Glutamatergic neuron (in vitro differentiated cells): ENCODE results near the gene KRT8. TPM values are rescaled to one million over a fixed set of nuclear protein-coding genes. Genes with fewer than 3 reads are reported as not detected.

Experiments
- DNase-seq: peaks from one replicate; pipeline ENCODE4 v3.0.0; 2022
- H3K27ac Mint-ChIP-seq: one replicate; pipeline ENCODE4 v1.8.0; 2020; ENCODE audit warnings: mild to moderate bottlenecking, mixed read lengths, inconsistent platforms; ENCODE audit not compliant: unreplicated experiment
- H3K27me3 Mint-ChIP-seq: one replicate; pipeline ENCODE4 v1.8.0; 2020; ENCODE audit warnings: mild to moderate bottlenecking, moderate library complexity, mixed read lengths, inconsistent platforms; ENCODE audit not compliant: unreplicated experiment
- H3K36me3 Mint-ChIP-seq: one replicate; pipeline ENCODE4 v1.8.0; 2020; ENCODE audit warnings: mild to moderate bottlenecking, mixed read lengths, inconsistent platforms; ENCODE audit not compliant: unreplicated experiment
- H3K4me1 Mint-ChIP-seq: one replicate; pipeline ENCODE4 v1.8.0; 2020; ENCODE audit warnings: mild to moderate bottlenecking, low read depth, mixed read lengths, inconsistent platforms; ENCODE audit not compliant: unreplicated experiment
- H3K4me3 Mint-ChIP-seq: one replicate; pipeline ENCODE4 v1.8.0; 2020; ENCODE audit warnings: mild to moderate bottlenecking, mixed read lengths, inconsistent platforms; ENCODE audit not compliant: unreplicated experiment
- H3K9me3 Mint-ChIP-seq: one replicate; pipeline ENCODE4 v1.8.0; 2020; ENCODE audit warnings: mild to moderate bottlenecking, moderate library complexity, mixed read lengths, inconsistent platforms; ENCODE audit not compliant: unreplicated experiment
- CTCF ChIP-seq: fragments of 200-600 bp; sonication (generic); IDR thresholded peaks from one replicate; pipeline ENCODE4 v1.5.0; 2021; ENCODE audit not compliant: partially characterized antibody, unreplicated experiment
- total RNA-seq: library from RNA; stranded (reverse); fragmentation: NEBNext Ultra II Directional; extraction: Animal tissue kit (Norgen Biotek cat#: 25700); gene quantifications from one replicate; pipeline ENCODE4 v1.2.1, GENCODE V29; 2021; ENCODE audit not compliant: unreplicated experiment

Gene KRT8
- total RNA-seq, 1 donor from 2014 or later, result 14.0 TPM

- H3K36me3 Mint-ChIP-seq, result no peaks in the 10 kb centered on the region
- no peak overlapping the region for H3K27ac Mint-ChIP-seq
- no peak for DNase-seq
- no peaks in the 10 kb centered on the region for H3K4me1 Mint-ChIP-seq
- TF ChIP-seq CTCF, result no peak
- H3K9me3 Mint-ChIP-seq, result no peaks in the 10 kb centered on the region
- no peak overlapping the region for H3K4me3 Mint-ChIP-seq
- H3K27me3 Mint-ChIP-seq, result peaks cover 2% of the 10 kb centered on the region
Observed at GRCh38 chr12:52918784-52919183, 13.9 kb upstream of the KRT8 start.

DNA sequence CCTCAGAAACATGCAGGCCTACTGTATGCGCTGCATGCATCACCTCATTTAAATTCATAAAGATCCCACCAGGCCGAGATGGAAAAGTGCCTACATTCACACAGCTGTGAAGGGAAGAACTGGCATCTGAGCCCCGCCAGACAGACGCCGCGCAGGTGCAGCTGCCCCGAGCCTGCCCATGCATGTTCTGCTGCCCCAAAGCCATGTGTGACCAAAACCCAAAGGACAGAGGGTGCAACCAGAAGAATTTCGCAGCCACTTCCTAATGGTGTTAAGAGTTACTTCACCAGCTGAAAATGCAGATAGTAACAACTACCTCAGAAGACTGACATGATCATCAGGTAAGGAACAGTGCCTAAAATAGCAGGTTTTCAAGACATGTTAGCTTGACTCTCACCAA is 13.5 kb upstream of the KRT8 start:
- no peak overlapping the region for H3K27ac Mint-ChIP-seq

GRCh38 chr12:52917800-52918199 is 12.9 kb upstream of the KRT8 start:
- Mint-ChIP-seq H3K27ac (no peak overlapping the region), H3K4me3 (no peak overlapping the region), H3K36me3 (no peaks in the 10 kb centered on the region), H3K9me3 (no peaks in the 10 kb centered on the region), H3K4me1 (no peaks in the 10 kb centered on the region), H3K27me3 (peaks cover 2% of the 10 kb centered on the region)
- DNase-seq, result no peak
- no peak for TF ChIP-seq CTCF

More for the DNA sequence above, 13.5 kb upstream of the KRT8 start:
- Mint-ChIP-seq H3K36me3 (no peaks in the 10 kb centered on the region), H3K9me3 (no peaks in the 10 kb centered on the region), H3K4me1 (no peaks in the 10 kb centered on the region), H3K4me3 (no peak overlapping the region), H3K27me3 (peaks cover 2% of the 10 kb centered on the region)
- TF ChIP-seq CTCF, result no peak
- DNase-seq, result no peak

GRCh38 chr12:52916216-52916615 is 11.3 kb upstream of the KRT8 start:
- H3K27ac Mint-ChIP-seq, result no peak overlapping the region
- H3K36me3 Mint-ChIP-seq, result no peaks in the 10 kb centered on the region
- TF ChIP-seq CTCF, result no peak

DNA sequence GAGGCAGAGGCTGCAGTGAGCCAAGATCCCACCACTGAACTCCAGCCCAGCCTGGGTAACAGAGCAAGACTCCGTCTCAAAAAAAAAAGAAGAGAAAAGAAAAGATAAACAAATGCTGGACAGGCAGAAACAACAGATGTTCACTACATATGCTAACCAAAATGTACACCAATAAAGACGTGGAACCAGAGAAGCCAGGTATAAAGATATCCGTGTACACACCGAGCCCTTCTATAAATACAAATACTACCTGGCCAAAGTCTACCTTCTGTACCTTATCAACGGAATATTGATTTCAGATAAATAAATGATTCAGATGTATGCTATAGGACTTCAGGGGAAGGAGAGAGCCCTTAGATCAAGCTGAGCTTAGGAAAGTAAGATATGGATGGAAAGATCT is 10.8 kb upstream of the KRT8 start:
- no peaks in the 10 kb centered on the region for H3K4me1 Mint-ChIP-seq
- H3K36me3 Mint-ChIP-seq, result no peaks in the 10 kb centered on the region
- H3K4me3 Mint-ChIP-seq, result no peak overlapping the region
- peaks cover 2% of the 10 kb centered on the region for H3K27me3 Mint-ChIP-seq
- no peaks in the 10 kb centered on the region for H3K9me3 Mint-ChIP-seq
- TF ChIP-seq CTCF, result no peak
- no peak for DNase-seq
- H3K27ac Mint-ChIP-seq, result no peak overlapping the region

More at GRCh38 chr12:52916216-52916615, 11.3 kb upstream of the KRT8 start:
- H3K4me3 Mint-ChIP-seq, result no peak overlapping the region
- H3K9me3 Mint-ChIP-seq, result no peaks in the 10 kb centered on the region
- DNase-seq, result no peak
- peaks cover 2% of the 10 kb centered on the region for H3K27me3 Mint-ChIP-seq
- no peaks in the 10 kb centered on the region for H3K4me1 Mint-ChIP-seq
